PC-3 (cell line): Measurements from ENCODE around the gene SMAP1. TPM values are rescaled to one million over a fixed set of nuclear protein-coding genes. Genes with fewer than 3 reads are reported as not detected.

Source experiments
- ATAC-seq: fragments of 200-7000 bp; cut with Tn5 transposase; 2 replicates; pipeline ENCODE4 v1.9.1; 2020; ENCODE audit warnings: mild to moderate bottlenecking, moderate library complexity
- BruUV-seq: library from RNA; stranded (reverse); fragments of 400-500 nt; replicated peaks from 2 replicates; lab custom pipeline; 2021; lab: Mats Ljungman, UMichigan
- CTCF ChIA-PET: fragments of 300-600 bp; sonication (Branson Sonifier 250); formaldehyde crosslinking; loops from one replicate; lab custom pipeline; 2022; ENCODE audit warnings: antibody characterized with exemption; lab: Charles Lee
- POLR2A ChIA-PET: fragments of 300-600 bp; sonication (Branson Sonifier 250); formaldehyde crosslinking; loops from one replicate; lab custom pipeline; 2022; ENCODE audit warnings: antibody characterized with exemption; ENCODE audit not compliant: unreplicated experiment; lab: Charles Lee
- DNase-seq: peaks from one replicate; pipeline ENCODE4 v3.0.0-alpha.2; 2015
- H2AFZ ChIP-seq: fragments of 300-600 bp; sonication (generic); 2 replicates; pipeline ENCODE4 v1.6.0; 2016; ENCODE audit warnings: antibody characterized with exemption, low read length
- H3F3A ChIP-seq: fragments of 300-600 bp; sonication (generic); one replicate; pipeline ENCODE4 v1.6.0; 2017; ENCODE audit warnings: antibody characterized with exemption, low read length, control low read depth, mild to moderate bottlenecking; ENCODE audit not compliant: unreplicated experiment
- H3K27ac ChIP-seq: fragments of 300-600 bp; sonication (generic); 2 replicates; pipeline ENCODE4 v1.5.1; 2016; ENCODE audit warnings: mild to moderate bottlenecking, low read length
- H3K27me3 ChIP-seq: fragments of 300-600 bp; sonication (generic); 2 replicates; pipeline ENCODE4 v1.6.1; 2016; ENCODE audit warnings: low read length, mixed read lengths
- H3K36me3 ChIP-seq: fragments of 300-600 bp; sonication (generic); 2 replicates; pipeline ENCODE4 v1.6.1; 2016; ENCODE audit warnings: low read depth, mixed run types, low read length, mixed read lengths
- H3K4me1 ChIP-seq: fragments of 300-600 bp; sonication (generic); 2 replicates; pipeline ENCODE4 v1.5.1; 2016; ENCODE audit warnings: low read length; ENCODE audit not compliant: insufficient read depth
- H3K4me2 ChIP-seq: fragments of 300-600 bp; sonication (generic); 2 replicates; pipeline ENCODE4 v1.6.0; 2016; ENCODE audit warnings: low read length
- H3K4me3 ChIP-seq: fragments of 300-600 bp; sonication (generic); 2 replicates; pipeline ENCODE4 v1.5.1; 2016; ENCODE audit warnings: mild to moderate bottlenecking, low read length, mixed read lengths
- H3K79me2 ChIP-seq: fragments of 300-600 bp; sonication (generic); 2 replicates; pipeline ENCODE4 v1.6.1; 2017; ENCODE audit warnings: low read length, mixed read lengths
- H3K9ac ChIP-seq: fragments of 300-600 bp; sonication (generic); 2 replicates; pipeline ENCODE4 v1.6.0; 2016; ENCODE audit warnings: mild to moderate bottlenecking, low read length
- H3K9me2 ChIP-seq: fragments of 300-600 bp; sonication (generic); replicated peaks from 2 replicates; pipeline ENCODE4 v1.6.1; 2016; ENCODE audit warnings: mixed run types, low read length, mixed read lengths
- H3K9me3 ChIP-seq: fragments of 300-600 bp; sonication (generic); 2 replicates; pipeline ENCODE4 v1.6.1; 2016; ENCODE audit warnings: low read length, mixed read lengths
- H4K20me1 ChIP-seq: fragments of 300-600 bp; sonication (generic); 2 replicates; pipeline ENCODE4 v1.6.1; 2016; ENCODE audit warnings: low read length, mixed read lengths
- EZH2 ChIP-seq: fragments of 300-600 bp; sonication (generic); IDR thresholded peaks from one replicate; pipeline ENCODE4 v1.6.1; 2017; ENCODE audit warnings: antibody characterized with exemption, mild to moderate bottlenecking, low read length; ENCODE audit not compliant: unreplicated experiment
- EZH2phosphoT487 ChIP-seq: fragments of 300-600 bp; sonication (generic); IDR thresholded peaks from 2 replicates; pipeline ENCODE4 v1.6.1; 2018; ENCODE audit warnings: mild to moderate bottlenecking, antibody characterized with exemption, low read length, borderline replicate concordance
- intact Hi-C: fragments of 100-400 bp; cut with micrococcal nuclease; formaldehyde crosslinking; loops from 2 replicates; pipeline ENCODE4 v1.9.0; 2023
- total RNA-seq: library from RNA; depleted of rRNA; stranded (reverse); fragments of >200 nt; gene quantifications from 2 replicates; pipeline ENCODE4 v1.2.3, GENCODE V29; 2014
- TF ChIP-seq, protein P1 (sequence below): fragments of 300-600 bp; sonication (generic); conservative IDR thresholded peaks from 2 replicates; pipeline ENCODE4 v1.5.1; 2017; ENCODE audit warnings: antibody characterized with exemption, low read depth, mild to moderate bottlenecking, low read length

SMAP1 gene
- total RNA-seq, 1 experiment from 2014 or later: 15.7 TPM

DNA sequence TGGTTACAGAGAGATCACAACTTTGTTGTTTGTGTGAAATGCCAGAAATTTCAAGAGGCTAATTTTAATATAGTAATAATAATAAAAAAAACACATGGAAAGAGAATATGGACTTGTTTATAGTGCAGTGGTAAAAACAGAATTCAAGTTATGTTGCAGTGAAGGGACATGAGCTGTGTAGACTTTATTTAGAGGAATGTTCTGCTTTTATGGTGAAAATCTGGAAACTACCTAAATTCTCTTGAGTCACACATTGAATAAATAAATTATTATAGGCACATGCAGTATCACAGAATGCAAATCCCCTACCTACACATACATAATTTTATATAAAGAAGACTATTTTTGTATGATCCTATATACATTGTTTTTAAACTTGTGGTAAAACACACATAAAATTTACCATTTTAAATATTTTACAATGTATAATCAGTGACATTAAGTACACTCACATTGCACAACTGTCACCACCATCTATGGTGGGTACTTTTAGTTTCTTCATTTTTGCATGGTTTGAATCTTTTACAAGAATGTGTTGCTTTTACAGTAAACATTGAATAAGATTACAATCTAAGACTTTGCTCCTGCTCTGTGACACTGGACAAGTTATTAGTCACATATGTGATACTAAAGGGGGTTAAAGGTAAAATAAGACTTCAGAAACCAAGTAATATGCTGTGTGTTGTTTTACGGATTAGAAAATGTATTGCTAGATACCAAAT is 181.8 kb downstream of the SMAP1 start:
- H2AFZ ChIP-seq: no peak overlapping the region
- TF ChIP-seq, protein P1, sequence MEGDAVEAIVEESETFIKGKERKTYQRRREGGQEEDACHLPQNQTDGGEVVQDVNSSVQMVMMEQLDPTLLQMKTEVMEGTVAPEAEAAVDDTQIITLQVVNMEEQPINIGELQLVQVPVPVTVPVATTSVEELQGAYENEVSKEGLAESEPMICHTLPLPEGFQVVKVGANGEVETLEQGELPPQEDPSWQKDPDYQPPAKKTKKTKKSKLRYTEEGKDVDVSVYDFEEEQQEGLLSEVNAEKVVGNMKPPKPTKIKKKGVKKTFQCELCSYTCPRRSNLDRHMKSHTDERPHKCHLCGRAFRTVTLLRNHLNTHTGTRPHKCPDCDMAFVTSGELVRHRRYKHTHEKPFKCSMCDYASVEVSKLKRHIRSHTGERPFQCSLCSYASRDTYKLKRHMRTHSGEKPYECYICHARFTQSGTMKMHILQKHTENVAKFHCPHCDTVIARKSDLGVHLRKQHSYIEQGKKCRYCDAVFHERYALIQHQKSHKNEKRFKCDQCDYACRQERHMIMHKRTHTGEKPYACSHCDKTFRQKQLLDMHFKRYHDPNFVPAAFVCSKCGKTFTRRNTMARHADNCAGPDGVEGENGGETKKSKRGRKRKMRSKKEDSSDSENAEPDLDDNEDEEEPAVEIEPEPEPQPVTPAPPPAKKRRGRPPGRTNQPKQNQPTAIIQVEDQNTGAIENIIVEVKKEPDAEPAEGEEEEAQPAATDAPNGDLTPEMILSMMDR: no peak
- TF ChIP-seq EZH2 (no peak), EZH2phosphoT487 (no peak)
- BruUV-seq: no TSS peak
- no peak overlapping the region for H3K4me3 ChIP-seq
- H3K36me3 ChIP-seq: peaks cover 3% of the 10 kb centered on the region; the same call in 1 of the 2 replicates
- no peaks in the 10 kb centered on the region for H3F3A ChIP-seq
- H3K4me2 ChIP-seq: peak overlapping the region; percentile 53
- ATAC-seq (peak; percentile 91), DNase-seq (peak; percentile 58)
- H4K20me1 ChIP-seq: no peaks in the 10 kb centered on the region
- H3K27ac ChIP-seq: peak overlapping the region; percentile 74
- no peak overlapping the region for H3K9ac ChIP-seq
- H3K4me1 ChIP-seq: peaks cover 15% of the 10 kb centered on the region
- intact Hi-C loops: loop anchor here (1.0 kb wide), 1 partner anchor 38 kb away; no protein-coding TSS in a partner anchor
- H3K79me2 ChIP-seq: no peaks in the 10 kb centered on the region
- H3K27me3 ChIP-seq: no peaks in the 10 kb centered on the region
- H3K9me2 ChIP-seq: no peaks in the 10 kb centered on the region
- H3K9me3 ChIP-seq: no peaks in the 10 kb centered on the region
- CTCF ChIA-PET: interaction anchor here (0.6 kb wide), 1 partner anchor 741 kb away, joined by 5 read pairs; no protein-coding TSS in a partner anchor
- POLR2A ChIA-PET: no interaction called here

DNA sequence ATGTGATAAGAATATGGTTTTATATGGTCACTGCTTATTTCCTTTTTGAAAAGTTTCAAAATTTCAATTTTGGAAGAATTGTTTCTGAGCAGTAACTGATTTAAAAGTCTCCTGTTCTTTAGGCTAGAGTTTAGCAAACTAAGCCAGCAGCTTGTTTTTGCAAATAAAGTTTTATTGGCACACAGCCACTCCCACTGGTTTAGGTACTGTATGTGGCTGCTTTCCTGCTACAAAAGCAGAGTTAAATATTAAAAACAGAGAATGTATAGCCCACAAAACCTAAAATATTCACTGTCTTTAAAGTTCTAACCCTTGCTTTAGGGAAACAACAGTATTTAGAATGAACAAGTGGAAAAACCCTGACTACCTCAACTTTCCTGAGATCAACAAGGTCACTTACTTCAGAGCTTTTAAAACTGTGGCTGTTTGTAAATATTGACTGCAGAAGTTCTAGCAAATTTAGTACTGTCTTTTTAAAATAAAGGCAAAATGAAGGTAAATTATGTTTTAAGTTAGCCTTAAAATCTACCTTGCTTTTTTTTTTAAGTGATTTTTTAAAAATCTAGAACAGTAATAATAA is 185.1 kb downstream of the SMAP1 start:
- Histone ChIP-seq H3K4me3 (no peak overlapping the region), H4K20me1 (no peaks in the 10 kb centered on the region), H3K9ac (no peak overlapping the region), H2AFZ (no peak overlapping the region), H3K9me3 (no peaks in the 10 kb centered on the region), H3F3A (no peaks in the 10 kb centered on the region), H3K4me1 (peaks cover 15% of the 10 kb centered on the region), H3K4me2 (no peak overlapping the region), H3K27me3 (no peaks in the 10 kb centered on the region), H3K36me3 (peaks cover 3% of the 10 kb centered on the region; the same call in 1 of the 2 replicates), H3K9me2 (no peaks in the 10 kb centered on the region), H3K27ac (no peak overlapping the region), H3K79me2 (no peaks in the 10 kb centered on the region)
- intact Hi-C loops: no loop called here
- TF ChIP-seq EZH2phosphoT487: no peak
- TF ChIP-seq EZH2: no peak
- DNase-seq (no peak), ATAC-seq (no peak)
- no TSS peak for BruUV-seq
- CTCF ChIA-PET: no interaction called here
- POLR2A ChIA-PET: no interaction called here

DNA sequence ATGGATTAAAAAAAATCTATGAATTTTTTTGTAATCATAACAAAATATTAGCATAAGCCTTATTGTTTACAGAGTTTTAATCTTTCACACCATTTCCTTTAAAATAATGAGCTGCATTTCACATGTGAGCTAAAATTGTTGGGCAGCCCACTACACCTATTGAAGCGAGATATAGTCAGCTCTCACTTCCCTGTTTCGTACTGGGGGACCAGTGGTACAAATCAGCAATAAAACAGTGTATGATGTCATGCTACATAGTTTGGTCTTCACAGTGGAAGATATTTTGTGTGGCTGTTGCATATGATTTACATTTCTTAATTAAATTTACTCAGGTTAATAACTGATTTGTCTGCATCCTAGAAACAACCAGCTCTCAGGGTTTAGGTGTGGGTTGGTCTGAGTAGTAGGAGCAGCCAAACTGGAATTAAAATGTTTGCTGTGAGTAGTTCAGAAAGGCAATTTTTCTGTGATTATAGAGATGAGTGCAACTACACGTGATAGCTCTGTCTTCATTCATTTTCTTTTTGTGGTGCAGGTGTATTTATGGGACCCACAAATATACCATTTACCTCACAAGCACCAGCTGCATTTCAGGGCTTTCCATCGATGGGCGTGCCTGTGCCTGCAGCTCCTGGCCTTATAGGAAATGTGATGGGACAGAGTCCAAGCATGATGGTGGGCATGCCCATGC is 189.8 kb downstream of the SMAP1 start:
- Histone ChIP-seq H3K9me3 (no peaks in the 10 kb centered on the region), H3K9me2 (no peaks in the 10 kb centered on the region), H3K4me2 (no peak overlapping the region), H3K9ac (no peak overlapping the region), H3K4me1 (no peaks in the 10 kb centered on the region), H3F3A (no peaks in the 10 kb centered on the region), H2AFZ (no peak overlapping the region), H3K4me3 (no peak overlapping the region), H4K20me1 (no peaks in the 10 kb centered on the region), H3K27me3 (no peaks in the 10 kb centered on the region), H3K36me3 (no peaks in the 10 kb centered on the region), H3K79me2 (no peaks in the 10 kb centered on the region), H3K27ac (no peak overlapping the region)
- BruUV-seq: no TSS peak
- intact Hi-C loops: no loop called here
- ChIA-PET CTCF (no interaction called here), POLR2A (no interaction called here)
- DNase-seq (no peak), ATAC-seq (no peak)
- no peak for TF ChIP-seq EZH2phosphoT487
- TF ChIP-seq EZH2: no peak
- TF ChIP-seq, protein P1: no peak
